GM13976 (cell line): ENCODE data around the gene TMEM200B.
"Not testable (repeated sequence)": the region's sequence is repeated elsewhere in the genome, so short reads cannot be mapped to it uniquely, and the experiment has no call there.

Experiments
- DNase-seq: peaks from one replicate; pipeline ENCODE4 v3.0.0; 2012; ENCODE audit warnings: low spot score
- in situ Hi-C: fragments of 300-500 bp; cut with MboI; formaldehyde crosslinking; loops from one replicate; pipeline ENCODE4 v1.12.0; 2022; ENCODE audit warnings: low sequenced_read_pairs, mixed read lengths, inconsistent platforms; ENCODE audit not compliant: unreplicated experiment
- TF ChIP-seq, protein P1 (sequence below): IDR thresholded peaks from 2 replicates; pipeline ENCODE4 v1.5.1; 2012; ENCODE audit warnings: borderline replicate concordance, mild to moderate bottlenecking; ENCODE audit not compliant: insufficient read depth; ENCODE audit errors: extremely low read depth, missing control alignments, control extremely low read depth

TMEM200B gene

DNA sequence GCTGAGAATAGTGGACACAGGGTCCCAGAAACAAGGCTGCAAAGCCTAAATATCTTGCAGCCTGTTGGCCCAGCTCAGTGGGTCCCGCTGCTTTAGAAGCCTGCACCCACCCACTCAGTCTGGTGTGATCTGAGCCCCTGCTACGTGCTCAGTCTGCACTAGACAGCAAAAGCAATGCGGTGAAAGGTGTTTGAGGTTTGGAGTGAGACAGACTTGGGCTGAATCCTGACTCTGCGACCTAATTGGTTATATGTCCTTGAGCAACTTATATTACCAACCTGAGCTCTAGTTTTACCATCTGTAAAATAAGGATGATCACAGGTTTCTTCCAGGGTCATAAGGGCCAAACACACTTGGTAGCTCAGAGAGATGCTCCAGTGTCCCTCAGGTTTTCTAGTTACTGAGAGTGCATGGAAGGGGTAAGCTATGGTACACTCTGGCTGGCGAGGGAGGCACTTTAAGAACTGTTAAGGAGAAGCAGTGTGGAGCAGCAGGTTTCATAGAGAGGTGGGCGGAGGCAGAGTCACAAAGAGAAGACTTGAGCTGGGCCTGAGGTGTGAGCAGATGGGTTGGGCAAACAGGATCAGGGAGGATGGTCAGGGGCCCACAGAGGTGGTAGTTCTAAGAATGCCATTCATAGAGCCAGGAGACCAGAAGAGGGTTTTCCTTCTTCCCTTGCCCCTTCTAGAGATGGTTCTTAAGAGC lies 10.1 kb downstream of the TMEM200B start:
- in situ Hi-C loops = no loop called here
- TF ChIP-seq, protein P1, sequence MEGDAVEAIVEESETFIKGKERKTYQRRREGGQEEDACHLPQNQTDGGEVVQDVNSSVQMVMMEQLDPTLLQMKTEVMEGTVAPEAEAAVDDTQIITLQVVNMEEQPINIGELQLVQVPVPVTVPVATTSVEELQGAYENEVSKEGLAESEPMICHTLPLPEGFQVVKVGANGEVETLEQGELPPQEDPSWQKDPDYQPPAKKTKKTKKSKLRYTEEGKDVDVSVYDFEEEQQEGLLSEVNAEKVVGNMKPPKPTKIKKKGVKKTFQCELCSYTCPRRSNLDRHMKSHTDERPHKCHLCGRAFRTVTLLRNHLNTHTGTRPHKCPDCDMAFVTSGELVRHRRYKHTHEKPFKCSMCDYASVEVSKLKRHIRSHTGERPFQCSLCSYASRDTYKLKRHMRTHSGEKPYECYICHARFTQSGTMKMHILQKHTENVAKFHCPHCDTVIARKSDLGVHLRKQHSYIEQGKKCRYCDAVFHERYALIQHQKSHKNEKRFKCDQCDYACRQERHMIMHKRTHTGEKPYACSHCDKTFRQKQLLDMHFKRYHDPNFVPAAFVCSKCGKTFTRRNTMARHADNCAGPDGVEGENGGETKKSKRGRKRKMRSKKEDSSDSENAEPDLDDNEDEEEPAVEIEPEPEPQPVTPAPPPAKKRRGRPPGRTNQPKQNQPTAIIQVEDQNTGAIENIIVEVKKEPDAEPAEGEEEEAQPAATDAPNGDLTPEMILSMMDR = no peak
- DNase-seq = no peak

DNA sequence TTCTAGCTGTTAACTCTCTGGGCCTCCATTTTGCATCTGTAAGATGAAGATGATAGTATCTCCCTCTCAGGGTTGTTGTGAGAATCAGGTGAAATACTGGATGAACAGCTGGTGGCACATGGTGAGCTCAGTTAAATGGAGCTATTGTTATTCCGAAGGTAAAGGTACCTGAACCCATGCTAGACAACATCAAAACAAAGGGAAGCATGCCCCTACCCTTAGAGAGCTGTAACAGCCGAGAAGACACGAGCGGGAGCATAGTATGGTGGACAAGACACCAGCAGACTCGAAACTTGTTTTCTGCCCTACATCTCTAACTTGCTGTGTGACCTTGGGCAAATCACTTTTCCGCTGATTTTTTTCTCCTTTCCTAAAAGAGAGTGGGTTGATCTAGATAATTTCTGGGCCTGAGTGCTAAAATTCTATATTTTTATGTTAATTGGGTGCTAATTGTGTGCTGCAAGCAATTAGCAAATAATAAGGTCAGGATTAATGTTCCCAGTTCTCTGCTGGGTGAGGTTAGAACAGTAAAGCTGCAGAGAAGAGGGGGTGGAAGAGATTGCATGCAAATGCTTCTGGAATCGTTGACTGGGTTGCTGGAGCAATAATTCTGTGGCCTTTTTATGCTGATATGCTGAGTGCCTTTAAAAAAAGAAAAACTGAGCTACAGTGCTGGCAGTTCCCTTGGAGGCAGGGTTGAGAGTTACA lies 10.8 kb downstream of the TMEM200B start:
- TF ChIP-seq, protein P1 = no peak
- no peak for DNase-seq
- in situ Hi-C loops = no loop called here

DNA sequence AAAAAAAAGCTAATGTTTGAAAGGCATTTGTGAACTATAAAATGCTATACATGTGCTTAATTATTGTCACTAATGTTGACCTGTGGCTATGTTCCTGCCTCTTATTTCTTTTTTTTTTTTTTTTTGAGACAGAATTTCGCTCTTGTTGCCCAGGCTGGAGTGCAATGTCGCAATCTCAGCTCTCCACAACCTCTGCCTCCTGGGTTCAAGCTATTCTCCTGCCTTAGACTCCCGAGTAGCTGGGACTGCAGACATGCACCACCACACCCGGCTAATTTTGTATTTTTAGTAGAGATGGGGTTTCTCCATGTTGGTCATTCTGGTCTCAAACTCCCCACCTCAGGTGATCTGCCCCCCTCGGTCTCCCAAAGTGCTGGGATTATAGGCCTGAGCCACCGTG lies 15.7 kb downstream of the TMEM200B start:
- DNase-seq, in situ Hi-C loops: not testable (repeated sequence)

DNA sequence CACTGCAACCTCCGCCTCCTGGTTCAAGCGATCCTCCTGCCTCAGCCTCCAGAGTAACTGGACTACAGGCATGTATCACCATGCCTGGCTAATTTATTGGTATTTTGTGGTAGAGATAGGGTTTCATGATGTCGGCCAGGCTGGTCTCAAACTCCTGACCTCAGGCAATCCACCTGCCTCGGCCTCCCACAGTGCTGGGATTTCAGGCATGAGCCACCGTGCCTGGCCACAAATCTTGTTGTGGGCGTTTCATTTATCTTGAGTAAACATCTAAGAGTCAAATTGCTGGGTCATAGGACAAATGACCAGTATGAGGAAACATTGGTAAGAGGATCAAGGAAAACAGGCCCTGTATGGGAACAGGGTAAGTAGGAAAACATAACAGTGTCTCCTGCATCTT lies 17.9 kb downstream of the TMEM200B start:
- no peak for DNase-seq
- in situ Hi-C loops = no loop called here
- TF ChIP-seq, protein P1 = no peak

DNA sequence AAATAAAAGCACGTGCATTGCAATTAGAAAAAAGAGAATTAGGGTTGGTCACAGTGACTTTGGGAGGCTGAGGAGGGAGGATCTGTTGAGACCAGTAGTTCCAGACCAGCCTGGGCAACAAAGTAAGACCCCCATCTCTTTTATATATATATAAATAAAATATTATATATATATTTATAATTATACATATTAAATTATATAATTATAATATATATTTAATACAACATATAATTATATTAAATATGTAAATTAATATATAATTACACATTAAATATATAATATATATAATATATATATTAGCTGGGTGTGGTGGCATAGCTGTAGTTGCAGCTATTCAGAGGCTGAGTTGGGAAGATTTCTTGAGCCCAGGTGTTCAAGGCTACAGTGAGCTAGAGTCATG lies 23.2 kb downstream of the TMEM200B start:
- TF ChIP-seq, protein P1 = no peak
- in situ Hi-C loops = no loop called here
- DNase-seq = no peak

DNA sequence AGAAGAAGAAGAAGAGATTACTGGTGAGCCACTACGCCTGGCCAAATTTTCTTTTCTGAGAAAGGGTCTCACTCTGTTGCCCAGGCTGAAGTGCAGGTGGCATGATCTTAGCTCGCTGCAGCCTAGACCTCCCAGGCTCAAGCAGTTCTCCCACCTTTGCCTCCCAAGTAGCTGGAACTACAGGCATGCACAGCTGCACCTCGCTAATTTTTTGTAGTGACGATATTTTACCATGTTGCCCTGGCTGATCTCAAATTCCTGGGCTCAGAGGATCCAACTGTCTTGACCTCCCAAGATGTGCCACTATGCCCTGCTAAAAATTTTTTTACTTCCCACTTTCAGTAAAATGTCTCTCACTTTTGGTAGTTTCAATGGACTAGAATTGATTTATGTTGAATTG lies 24.4 kb downstream of the TMEM200B start:
- in situ Hi-C loops = no loop called here
- DNase-seq = no peak
- TF ChIP-seq, protein P1 = no peak

DNA sequence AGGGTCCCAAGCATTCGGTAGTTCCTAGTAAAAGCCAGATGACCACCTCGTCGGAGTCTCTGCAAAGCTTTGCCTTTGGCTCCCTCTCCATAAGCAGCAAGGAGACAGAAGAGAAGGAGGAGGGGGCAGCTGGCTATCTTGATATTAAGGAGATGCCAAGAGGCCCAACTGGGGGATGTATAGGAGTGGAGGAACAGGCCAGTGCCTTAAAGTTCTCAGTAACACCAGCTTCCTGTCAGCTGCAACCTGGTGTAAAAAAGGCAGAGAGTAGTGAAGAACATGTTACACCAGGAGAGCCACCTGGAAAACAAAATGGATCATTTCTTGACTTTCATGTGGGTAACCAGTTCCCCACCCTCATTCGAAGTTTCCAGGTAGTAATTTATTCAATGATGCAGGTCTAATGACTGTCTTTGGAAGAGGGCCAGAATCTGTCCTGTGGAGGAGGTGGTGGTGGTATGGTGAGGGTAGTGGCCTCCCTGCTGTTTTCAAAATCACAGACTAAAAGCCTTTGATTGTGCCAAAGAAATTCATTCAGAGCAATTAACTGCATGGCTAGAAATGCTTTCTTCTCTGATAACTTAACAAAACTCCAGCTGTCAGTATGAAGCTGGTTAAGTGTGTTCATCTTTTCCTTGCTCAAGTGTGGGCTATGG lies 27.3 kb downstream of the TMEM200B start:
- TF ChIP-seq, protein P1 = no peak
- DNase-seq = no peak
- in situ Hi-C loops = no loop called here
